Smooth muscle cell (in vitro differentiated cells): ENCODE data around the gene TAGLN2. TPM values are rescaled to one million over a fixed set of nuclear protein-coding genes. Genes with fewer than 3 reads are reported as not detected.

Source experiments
- DNase-seq: peaks from one replicate; lab custom pipeline; 2025; ENCODE audit not compliant: unreplicated experiment; lab: John Stamatoyannopoulos, UW
- H2AFZ ChIP-seq: fragments of 200-600 bp; sonication (generic); 2 replicates; pipeline ENCODE4 v1.6.0; 2016; ENCODE audit warnings: antibody characterized with exemption, low read depth, mild to moderate bottlenecking
- H3F3A ChIP-seq: fragments of 200-600 bp; sonication (generic); 2 replicates; pipeline ENCODE4 v1.6.0; 2017; ENCODE audit warnings: antibody characterized with exemption, low read depth
- H3K27ac ChIP-seq: fragments of 200-600 bp; sonication (generic); 2 replicates; pipeline ENCODE4 v1.5.1; 2016; ENCODE audit warnings: low read depth, mild to moderate bottlenecking
- H3K27me3 ChIP-seq: fragments of 200-600 bp; sonication (generic); 2 replicates; pipeline ENCODE4 v1.6.1; 2016; ENCODE audit warnings: low read depth, mild to moderate bottlenecking
- H3K36me3 ChIP-seq: fragments of 200-600 bp; sonication (generic); 2 replicates; pipeline ENCODE4 v1.5.1; 2016; ENCODE audit warnings: low read depth
- H3K4me1 ChIP-seq: fragments of 200-600 bp; sonication (generic); 2 replicates; pipeline ENCODE4 v1.5.1; 2016; ENCODE audit warnings: low read depth
- H3K4me2 ChIP-seq: fragments of 200-600 bp; sonication (generic); 2 replicates; pipeline ENCODE4 v1.6.0; 2016; ENCODE audit warnings: mild to moderate bottlenecking
- H3K4me3 ChIP-seq: fragments of 200-600 bp; sonication (generic); 2 replicates; pipeline ENCODE4 v1.5.1; 2016; ENCODE audit warnings: mild to moderate bottlenecking
- H3K79me2 ChIP-seq: fragments of 200-600 bp; sonication (generic); 2 replicates; pipeline ENCODE4 v1.6.0; 2016; ENCODE audit warnings: low read depth, mild to moderate bottlenecking
- H3K9ac ChIP-seq: fragments of 200-600 bp; sonication (generic); 2 replicates; pipeline ENCODE4 v1.6.0; 2016; ENCODE audit warnings: low read depth
- H3K9me3 ChIP-seq: fragments of 200-600 bp; sonication (generic); replicated peaks from 2 replicates; pipeline ENCODE4 v1.5.1; 2016; ENCODE audit warnings: low read depth
- H4K20me1 ChIP-seq: fragments of 200-600 bp; sonication (generic); 2 replicates; pipeline ENCODE4 v1.6.0; 2016; ENCODE audit warnings: low read depth
- WGBS: methylation state at CpG from one replicate; pipeline ENCODE4 v1.1.7; 2016; ENCODE audit warnings: low lambda C conversion rate; 5-methylcytosine and 5-hydroxymethylcytosine counted together
- polyA plus RNA-seq: library from polyadenylated mRNA; unstranded; fragments of >200 nt; fragmentation: Nextera tagmentation; extraction: Ambion mirVana; gene quantifications from 2 replicates; pipeline ENCODE4 v1.2.1, GENCODE V29; 2016
- total RNA-seq: library from RNA; depleted of rRNA; stranded (reverse); fragments of >200 nt; gene quantifications from 2 replicates; pipeline ENCODE4 v1.2.3, GENCODE V29; 2014
- TF ChIP-seq, protein P1 (sequence below): fragments of 200-600 bp; sonication (generic); IDR thresholded peaks from 2 replicates; pipeline ENCODE4 v1.5.1; 2017; ENCODE audit warnings: borderline replicate concordance, mild to moderate bottlenecking, antibody characterized with exemption; ENCODE audit not compliant: insufficient read depth, poor library complexity, severe bottlenecking

The TAGLN2 gene
- total RNA-seq (390 and 408 TPM in 2 replicates), polyA plus RNA-seq (1,005 and 1,171 TPM in 2 replicates)

DNA sequence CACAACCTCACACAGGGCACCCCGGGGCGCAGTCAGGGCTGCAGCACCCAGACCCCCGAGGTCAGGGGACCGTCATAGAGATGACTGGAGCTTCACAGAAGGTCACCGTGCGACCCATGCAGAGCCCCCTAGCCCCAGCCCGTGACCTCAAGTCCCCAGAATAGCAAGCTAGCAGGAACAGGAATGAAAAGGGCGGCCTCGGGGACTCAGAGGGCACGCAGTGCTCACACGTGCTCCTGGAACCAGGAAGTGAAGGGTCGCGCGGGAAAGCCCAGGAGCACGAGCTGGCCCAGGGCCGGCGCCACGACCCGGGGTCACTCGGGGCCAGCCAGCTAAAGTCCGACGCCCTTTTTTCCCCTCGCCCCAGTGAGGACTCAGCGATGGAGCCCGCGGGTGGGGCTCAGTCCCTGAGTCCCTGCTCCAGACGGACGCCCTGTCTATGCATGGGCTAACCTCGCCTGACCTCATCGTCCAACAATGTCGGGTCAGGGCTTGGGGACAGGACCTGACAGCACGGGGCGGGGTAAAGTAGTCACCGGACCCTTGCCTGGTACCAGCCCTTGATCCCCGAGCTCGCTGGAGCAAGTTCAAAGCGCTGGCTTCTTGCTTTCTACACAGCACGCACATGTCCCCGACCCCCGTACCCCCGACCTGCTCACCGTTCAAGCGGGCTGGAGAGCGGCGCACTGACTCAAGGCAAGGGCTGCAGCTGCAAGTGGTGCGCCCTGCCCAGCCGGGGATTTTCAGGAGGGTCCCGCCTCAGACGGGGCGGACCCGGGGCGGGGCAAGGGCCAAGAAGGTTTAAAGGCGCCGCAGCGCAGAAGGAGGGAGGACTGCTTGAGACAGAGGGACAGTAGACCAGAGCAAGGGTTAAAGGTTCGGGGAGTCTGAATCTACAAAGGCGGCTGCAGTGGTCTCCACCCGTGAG is at the start of gene TAGLN2:
Gene TAGLN2, minus strand, starts transcription at position 717 of the 928 bp plus-strand sequence. CDS start 4,998 bp downstream, outside the sequence.
- TF ChIP-seq, protein P1, sequence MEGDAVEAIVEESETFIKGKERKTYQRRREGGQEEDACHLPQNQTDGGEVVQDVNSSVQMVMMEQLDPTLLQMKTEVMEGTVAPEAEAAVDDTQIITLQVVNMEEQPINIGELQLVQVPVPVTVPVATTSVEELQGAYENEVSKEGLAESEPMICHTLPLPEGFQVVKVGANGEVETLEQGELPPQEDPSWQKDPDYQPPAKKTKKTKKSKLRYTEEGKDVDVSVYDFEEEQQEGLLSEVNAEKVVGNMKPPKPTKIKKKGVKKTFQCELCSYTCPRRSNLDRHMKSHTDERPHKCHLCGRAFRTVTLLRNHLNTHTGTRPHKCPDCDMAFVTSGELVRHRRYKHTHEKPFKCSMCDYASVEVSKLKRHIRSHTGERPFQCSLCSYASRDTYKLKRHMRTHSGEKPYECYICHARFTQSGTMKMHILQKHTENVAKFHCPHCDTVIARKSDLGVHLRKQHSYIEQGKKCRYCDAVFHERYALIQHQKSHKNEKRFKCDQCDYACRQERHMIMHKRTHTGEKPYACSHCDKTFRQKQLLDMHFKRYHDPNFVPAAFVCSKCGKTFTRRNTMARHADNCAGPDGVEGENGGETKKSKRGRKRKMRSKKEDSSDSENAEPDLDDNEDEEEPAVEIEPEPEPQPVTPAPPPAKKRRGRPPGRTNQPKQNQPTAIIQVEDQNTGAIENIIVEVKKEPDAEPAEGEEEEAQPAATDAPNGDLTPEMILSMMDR: no peak
- peaks cover 27% of the 10 kb centered on the region for H3F3A ChIP-seq
- peaks cover 30% of the 10 kb centered on the region for H4K20me1 ChIP-seq
- H3K36me3 ChIP-seq: no peaks in the 10 kb centered on the region
- no peaks in the 10 kb centered on the region for H3K9me3 ChIP-seq
- peak within 1 kb of the TSS; percentile 99 for H3K9ac ChIP-seq
- WGBS: under 1% methylated on average over 55 of the region's 58 CpGs
- H3K79me2 ChIP-seq: peaks cover 43% of the 10 kb centered on the region
- H3K27me3 ChIP-seq: no peaks in the 10 kb centered on the region
- H3K4me3 ChIP-seq: peak within 1 kb of the TSS; percentile 69
- no peak within 1 kb of the TSS for H2AFZ ChIP-seq
- peak within 1 kb of the TSS; percentile 96 for H3K4me2 ChIP-seq
- peaks cover 16% of the 10 kb centered on the region for H3K4me1 ChIP-seq
- peak within 1 kb of the TSS; percentile 100 for H3K27ac ChIP-seq
- DNase-seq: peak; percentile 70

DNA sequence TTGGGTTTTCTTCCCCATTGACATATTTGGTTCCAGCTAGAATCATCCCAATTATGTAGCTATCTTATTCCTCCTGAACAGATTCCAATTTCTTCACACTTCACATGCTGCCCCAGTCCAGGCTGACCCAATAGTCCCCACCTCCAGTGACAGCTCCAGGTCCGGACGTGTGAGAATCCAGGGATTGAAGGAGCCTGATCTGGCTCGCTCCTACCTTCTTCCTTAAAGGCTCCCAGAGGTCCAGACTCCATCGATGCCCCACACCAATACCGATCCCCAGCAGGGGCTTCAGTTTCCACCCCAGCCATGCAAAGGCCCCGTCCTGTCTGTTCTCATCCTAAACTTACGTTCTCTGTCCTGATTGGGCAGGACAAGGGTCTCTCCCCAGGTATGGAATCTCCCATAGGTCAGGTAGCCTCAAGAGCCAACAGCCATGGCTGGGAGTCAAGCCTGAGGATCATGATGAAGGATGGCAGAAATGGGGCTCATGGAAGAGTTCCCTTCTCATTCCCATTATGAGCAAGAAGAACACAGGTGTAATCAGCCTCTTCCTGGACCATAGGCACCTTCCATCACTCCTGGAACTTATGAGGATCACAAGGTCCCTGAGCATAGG is 49.2 kb upstream of the TAGLN2 start:
- Histone ChIP-seq H3K79me2 (no peaks in the 10 kb centered on the region), H3K4me1 (no peaks in the 10 kb centered on the region), H3K4me3 (no peak overlapping the region), H3K36me3 (no peaks in the 10 kb centered on the region), H3F3A (no peaks in the 10 kb centered on the region), H3K27me3 (peaks cover 54% of the 10 kb centered on the region), H3K27ac (no peak overlapping the region), H3K9me3 (no peaks in the 10 kb centered on the region), H4K20me1 (no peaks in the 10 kb centered on the region), H3K4me2 (no peak overlapping the region), H2AFZ (no peak overlapping the region), H3K9ac (no peak overlapping the region)
- 89% methylated on average over 7 of the region's 7 CpGs for WGBS
- DNase-seq: no peak
- TF ChIP-seq, protein P1: no peak

- Histone ChIP-seq H3K4me3 (no peak overlapping the region), H3K36me3 (no peaks in the 10 kb centered on the region), H3K9ac (no peak overlapping the region), H3K27me3 (peaks cover 55% of the 10 kb centered on the region), H3K4me1 (no peaks in the 10 kb centered on the region), H3K27ac (no peak overlapping the region), H3K4me2 (no peak overlapping the region), H3K9me3 (no peaks in the 10 kb centered on the region), H3K79me2 (no peaks in the 10 kb centered on the region), H2AFZ (no peak overlapping the region), H4K20me1 (no peaks in the 10 kb centered on the region), H3F3A (no peaks in the 10 kb centered on the region)
- no peak for DNase-seq
- WGBS: 83% methylated on average over 6 of the region's 6 CpGs
- TF ChIP-seq, protein P1: no peak
Measured at GRCh38 chr1:159973350-159973940, 48.1 kb upstream of the TAGLN2 start.
